K562 (cell line): ENCODE measurements around the gene ORC2. TPM values are rescaled to one million over a fixed set of nuclear protein-coding genes. Genes with fewer than 3 reads are reported as not detected.
A peak's percentile ranks its signal among the peaks of the same experiment; 100 is the strongest.

Experiments
- CBX8 ChIP-seq: fragments of 200-600 bp; sonication (generic); IDR thresholded peaks from 2 replicates; pipeline ENCODE4 v1.6.1; 2012; ENCODE audit warnings: borderline replicate concordance, mixed run types, low read depth, mild to moderate bottlenecking, moderate library complexity, mixed read lengths, low read length, control low read depth, inconsistent platforms; ENCODE audit not compliant: poor library complexity, severe bottlenecking; ENCODE audit errors: extremely low read depth
- CREM ChIP-seq: IDR thresholded peaks from 2 replicates; pipeline ENCODE4 v1.6.1; 2014; ENCODE audit warnings: antibody characterized with exemption, low read depth
- FOXA1 ChIP-seq: fragments of 450-650 bp; IDR thresholded peaks from 2 replicates; pipeline ENCODE4 v1.6.1; 2016; ENCODE audit warnings: mild to moderate bottlenecking, borderline replicate concordance
- FOXP1 ChIP-seq: sonication (generic); formaldehyde crosslinking; IDR thresholded peaks from 2 replicates; pipeline ENCODE4 v1.8.0; 2022; ENCODE audit warnings: mild to moderate bottlenecking, missing genetic modification reagents
- IRF2 ChIP-seq: sonication (generic); formaldehyde crosslinking; IDR thresholded peaks from 2 replicates; pipeline ENCODE4 v1.8.1; 2022; ENCODE audit warnings: mild to moderate bottlenecking, missing genetic modification reagents
- MAFK ChIP-seq: IDR thresholded peaks from 2 replicates; pipeline ENCODE4 v1.6.1; 2011; ENCODE audit warnings: low read length, improper control_type of control experiment
- MECOM ChIP-seq: fragments of 250-450 bp; sonication (Bioruptor Pico); IDR thresholded peaks from 2 replicates; pipeline ENCODE4 v1.8.0; 2022; ENCODE audit warnings: inconsistent platforms
- NFE2L1 ChIP-seq: fragments of 450-650 bp; IDR thresholded peaks from 2 replicates; pipeline ENCODE4 v1.6.1; 2016; ENCODE audit warnings: missing genetic modification characterization, low read depth, mild to moderate bottlenecking, missing compliant biosample characterization, moderate library complexity, borderline replicate concordance
- SETDB1 ChIP-seq: IDR thresholded peaks from one replicate; pipeline ENCODE4 v1.6.1; 2012; ENCODE audit warnings: low read length, control low read depth, inconsistent platforms
- SMARCA4 ChIP-seq: fragments of 450-650 bp; IDR thresholded peaks from 2 replicates; pipeline ENCODE4 v1.6.1; 2016
- TEAD4 ChIP-seq, 2 experiments: sonication (generic) in 1 of 2; formaldehyde crosslinking in 1 of 2; IDR thresholded peaks; 2 replicates each; pipeline versions ENCODE4 v1.6.1 to v1.8.0; 2012 to 2022; ENCODE audit warnings: borderline replicate concordance in 1 of 2, inconsistent platforms in 1 of 2, low read length in 1 of 2, mild to moderate bottlenecking in 1 of 2, missing genetic modification reagents in 1 of 2
- ZBTB17 ChIP-seq: fragments of 450-650 bp; formaldehyde crosslinking; IDR thresholded peaks from 2 replicates; pipeline ENCODE4 v1.4.0; 2020; ENCODE audit warnings: mild to moderate bottlenecking
- ZNF23 ChIP-seq: fragments of 250-450 bp; sonication (Bioruptor Pico); IDR thresholded peaks from 2 replicates; pipeline ENCODE4 v1.4.0; 2020; ENCODE audit warnings: mild to moderate bottlenecking
- ZNF444 ChIP-seq: fragments of 250-450 bp; sonication (Bioruptor Pico); IDR thresholded peaks from 2 replicates; pipeline ENCODE4 v1.4.0; 2020; ENCODE audit warnings: mild to moderate bottlenecking, moderate library complexity
- ZNF586 ChIP-seq: fragments of 450-650 bp; formaldehyde crosslinking; conservative IDR thresholded peaks from 2 replicates; pipeline ENCODE4 v1.4.0; 2020; ENCODE audit warnings: mild to moderate bottlenecking, moderate library complexity
- ZNF699 ChIP-seq: fragments of 250-450 bp; sonication (Bioruptor Pico); IDR thresholded peaks from 2 replicates; pipeline ENCODE4 v1.8.0; 2021; ENCODE audit warnings: mild to moderate bottlenecking, moderate library complexity; ENCODE audit not compliant: insufficient replicate concordance
- ZNF778 ChIP-seq: fragments of 450-650 bp; formaldehyde crosslinking; IDR thresholded peaks from 2 replicates; pipeline ENCODE4 v1.4.0; 2020; ENCODE audit warnings: mild to moderate bottlenecking, moderate library complexity
- ZNF79 ChIP-seq: fragments of 250-450 bp; sonication (Bioruptor Pico); IDR thresholded peaks from 2 replicates; pipeline ENCODE4 v1.4.0; 2020; ENCODE audit warnings: low read depth, mild to moderate bottlenecking, moderate library complexity
- ZSCAN32 ChIP-seq: fragments of 450-650 bp; formaldehyde crosslinking; IDR thresholded peaks from 2 replicates; pipeline ENCODE4 v1.4.0; 2020; ENCODE audit warnings: mild to moderate bottlenecking, moderate library complexity
- polyA plus RNA-seq, 8 experiments: library from polyadenylated mRNA; depleted of rRNA in 4 of 8; stranded (reverse) in 5 of 8; unstranded in 3 of 8; fragments of >200 nt; fragmentation: Nextera tagmentation in 2 of 8; fragmentation: Illumina TruSeq in 1 of 8; extraction: Ambion mirVana in 2 of 8; extraction: Trizol in 1 of 8; gene quantifications; 2 replicates each; pipeline versions ENCODE4 v1.2.1 to v1.2.3, GENCODE V29; 2011 to 2014; ENCODE audit warnings: inconsistent platforms in 1 of 8, missing spikeins in 1 of 8
- total RNA-seq, 7 experiments: library from RNA; depleted of rRNA in 6 of 7; stranded (reverse); fragments of >200 nt in 6 of 7; fragmentation: Illumina TruSeq in 2 of 7; extraction: Trizol in 2 of 7; gene quantifications; 2 replicates each; pipeline versions ENCODE4 v1.2.1 to v1.2.3, GENCODE V29; 2011 to 2021; ENCODE audit warnings: low replicate concordance in 1 of 7
- TF ChIP-seq, protein P1 (sequence below): fragments of 250-450 bp; sonication (Bioruptor Pico); IDR thresholded peaks from 2 replicates; pipeline ENCODE4 v1.8.0; 2022; ENCODE audit warnings: moderate library complexity, mild to moderate bottlenecking, inconsistent platforms
- TF ChIP-seq, protein P2 (sequence below): fragments of 450-650 bp; IDR thresholded peaks from 2 replicates; pipeline ENCODE4 v1.6.1; 2016; ENCODE audit warnings: missing biosample characterization, missing genetic modification characterization
- TF ChIP-seq, protein P3 (sequence below): fragments of 450-650 bp; IDR thresholded peaks from 2 replicates; pipeline ENCODE4 v1.6.1; 2016; ENCODE audit warnings: mild to moderate bottlenecking
- TF ChIP-seq, protein P4 (sequence below): IDR thresholded peaks from 2 replicates; pipeline ENCODE4 v1.6.1; 2011; ENCODE audit warnings: borderline replicate concordance, low read depth, mild to moderate bottlenecking, moderate library complexity, low read length; ENCODE audit not compliant: insufficient read depth, poor library complexity, severe bottlenecking

Gene ORC2
- total and polyA plus RNA-seq, 9 of the 15 experiments (the other 6 are each of a cell fraction or from before 2014, with no cell fraction given), result 5.6 to 41.1 (median 19.0) TPM

DNA sequence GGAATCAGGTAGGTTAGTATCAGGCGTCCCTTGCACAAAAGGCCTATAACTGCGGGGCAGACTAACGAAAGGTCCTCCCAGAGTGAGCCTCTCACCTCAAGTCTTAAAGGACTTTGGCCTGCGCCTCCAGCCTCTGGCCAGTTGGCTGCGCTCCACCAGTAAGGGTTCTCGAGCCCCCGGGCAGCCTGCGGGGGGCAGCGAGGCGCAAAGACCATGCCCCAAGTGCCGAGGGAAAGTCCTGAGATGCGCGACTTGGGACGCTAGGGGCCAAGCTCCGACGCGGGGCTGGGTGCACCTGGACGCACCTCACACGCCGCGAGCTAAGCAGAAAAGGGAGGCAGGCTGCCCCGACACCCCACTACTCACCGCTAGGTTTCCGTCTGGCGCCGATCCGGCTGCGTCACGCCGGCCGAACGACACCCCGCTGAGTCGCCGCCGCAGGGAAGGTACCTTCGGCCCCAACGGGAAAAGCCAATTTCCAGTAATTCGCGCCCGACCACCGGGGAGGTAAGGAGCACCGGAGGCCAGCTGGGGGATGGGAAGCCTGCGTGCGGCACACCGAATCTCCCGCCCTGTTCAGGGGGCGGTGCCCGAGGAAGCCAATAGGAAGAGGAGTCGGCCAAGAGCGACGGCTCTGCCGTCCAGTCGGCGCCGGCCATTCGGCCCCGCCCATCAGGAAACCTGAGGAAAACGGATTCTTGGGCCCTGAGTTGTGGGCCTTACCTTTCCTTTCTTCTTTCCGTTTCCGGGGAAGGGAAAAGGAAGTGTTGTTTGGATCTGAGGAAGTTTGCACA is at the start of gene ORC2 (continued):
- TF ChIP-seq CREM (peak; percentile 79), CBX8 (no peak), ZNF778 (CRISPR knock-in tag) (no peak), ZNF79 (CRISPR knock-in tag) (no peak), NFE2L1 (tag) (no peak), TEAD4 (IDR thresholded peaks at IDR 0.05; ENCODE audit: low read length) (peak; percentile 23; the same call in 1 of the 2 replicates), TEAD4 (CRISPR knock-in tag; IDR thresholded peaks at IDR 0.05; ENCODE audit: borderline replicate concordance) (no peak), ZSCAN32 (CRISPR knock-in tag) (no peak), ZNF444 (CRISPR knock-in tag) (no peak), ZNF23 (CRISPR knock-in tag) (no peak), IRF2 (CRISPR knock-in tag) (no peak), SMARCA4 (0 out of 2 replicates have a peak, but pooled peaks have one; percentile 14), FOXA1 (no peak), MECOM (CRISPR knock-in tag) (no peak), ZNF699 (CRISPR knock-in tag) (no peak), SETDB1 (no peak), FOXP1 (no peak), ZNF586 (no peak), MAFK (no peak), ZBTB17 (CRISPR knock-in tag) (0 out of 2 replicates have a peak, but pooled peaks have one; percentile 34)
- TF ChIP-seq, protein P1, sequence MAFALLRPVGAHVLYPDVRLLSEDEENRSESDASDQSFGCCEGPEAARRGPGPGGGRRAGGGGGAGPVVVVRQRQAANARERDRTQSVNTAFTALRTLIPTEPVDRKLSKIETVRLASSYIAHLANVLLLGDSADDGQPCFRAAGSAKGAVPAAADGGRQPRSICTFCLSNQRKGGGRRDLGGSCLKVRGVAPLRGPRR (CRISPR knock-in tag), result no peak
- TF ChIP-seq, protein P2, sequence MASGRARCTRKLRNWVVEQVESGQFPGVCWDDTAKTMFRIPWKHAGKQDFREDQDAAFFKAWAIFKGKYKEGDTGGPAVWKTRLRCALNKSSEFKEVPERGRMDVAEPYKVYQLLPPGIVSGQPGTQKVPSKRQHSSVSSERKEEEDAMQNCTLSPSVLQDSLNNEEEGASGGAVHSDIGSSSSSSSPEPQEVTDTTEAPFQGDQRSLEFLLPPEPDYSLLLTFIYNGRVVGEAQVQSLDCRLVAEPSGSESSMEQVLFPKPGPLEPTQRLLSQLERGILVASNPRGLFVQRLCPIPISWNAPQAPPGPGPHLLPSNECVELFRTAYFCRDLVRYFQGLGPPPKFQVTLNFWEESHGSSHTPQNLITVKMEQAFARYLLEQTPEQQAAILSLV, result no peak
- TF ChIP-seq, protein P3, sequence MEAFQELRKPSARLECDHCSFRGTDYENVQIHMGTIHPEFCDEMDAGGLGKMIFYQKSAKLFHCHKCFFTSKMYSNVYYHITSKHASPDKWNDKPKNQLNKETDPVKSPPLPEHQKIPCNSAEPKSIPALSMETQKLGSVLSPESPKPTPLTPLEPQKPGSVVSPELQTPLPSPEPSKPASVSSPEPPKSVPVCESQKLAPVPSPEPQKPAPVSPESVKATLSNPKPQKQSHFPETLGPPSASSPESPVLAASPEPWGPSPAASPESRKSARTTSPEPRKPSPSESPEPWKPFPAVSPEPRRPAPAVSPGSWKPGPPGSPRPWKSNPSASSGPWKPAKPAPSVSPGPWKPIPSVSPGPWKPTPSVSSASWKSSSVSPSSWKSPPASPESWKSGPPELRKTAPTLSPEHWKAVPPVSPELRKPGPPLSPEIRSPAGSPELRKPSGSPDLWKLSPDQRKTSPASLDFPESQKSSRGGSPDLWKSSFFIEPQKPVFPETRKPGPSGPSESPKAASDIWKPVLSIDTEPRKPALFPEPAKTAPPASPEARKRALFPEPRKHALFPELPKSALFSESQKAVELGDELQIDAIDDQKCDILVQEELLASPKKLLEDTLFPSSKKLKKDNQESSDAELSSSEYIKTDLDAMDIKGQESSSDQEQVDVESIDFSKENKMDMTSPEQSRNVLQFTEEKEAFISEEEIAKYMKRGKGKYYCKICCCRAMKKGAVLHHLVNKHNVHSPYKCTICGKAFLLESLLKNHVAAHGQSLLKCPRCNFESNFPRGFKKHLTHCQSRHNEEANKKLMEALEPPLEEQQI, result no peak
- TF ChIP-seq, protein P4, sequence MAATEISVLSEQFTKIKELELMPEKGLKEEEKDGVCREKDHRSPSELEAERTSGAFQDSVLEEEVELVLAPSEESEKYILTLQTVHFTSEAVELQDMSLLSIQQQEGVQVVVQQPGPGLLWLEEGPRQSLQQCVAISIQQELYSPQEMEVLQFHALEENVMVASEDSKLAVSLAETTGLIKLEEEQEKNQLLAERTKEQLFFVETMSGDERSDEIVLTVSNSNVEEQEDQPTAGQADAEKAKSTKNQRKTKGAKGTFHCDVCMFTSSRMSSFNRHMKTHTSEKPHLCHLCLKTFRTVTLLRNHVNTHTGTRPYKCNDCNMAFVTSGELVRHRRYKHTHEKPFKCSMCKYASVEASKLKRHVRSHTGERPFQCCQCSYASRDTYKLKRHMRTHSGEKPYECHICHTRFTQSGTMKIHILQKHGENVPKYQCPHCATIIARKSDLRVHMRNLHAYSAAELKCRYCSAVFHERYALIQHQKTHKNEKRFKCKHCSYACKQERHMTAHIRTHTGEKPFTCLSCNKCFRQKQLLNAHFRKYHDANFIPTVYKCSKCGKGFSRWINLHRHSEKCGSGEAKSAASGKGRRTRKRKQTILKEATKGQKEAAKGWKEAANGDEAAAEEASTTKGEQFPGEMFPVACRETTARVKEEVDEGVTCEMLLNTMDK, result no peak
